Mesenchymal stem cell (in vitro differentiated cells and primary cell): ENCODE data around the gene PLSCR5.

Source experiments
- DNase-seq: peaks from one replicate; pipeline ENCODE4 v3.0.0-alpha.2; 2013
- H2AFZ ChIP-seq: one replicate; pipeline ENCODE4 v1.6.1; 2013; ENCODE audit warnings: low read depth, mild to moderate bottlenecking, control low read depth, inconsistent platforms, low read length, moderate library complexity
- H2AK5ac ChIP-seq: 2 replicates; pipeline ENCODE4 v1.6.1; 2013; ENCODE audit warnings: low read length, moderate library complexity, mild to moderate bottlenecking, inconsistent platforms; ENCODE audit not compliant: severe bottlenecking
- H2BK120ac ChIP-seq: one replicate; pipeline ENCODE4 v1.6.1; 2013; ENCODE audit warnings: low read depth, mild to moderate bottlenecking, inconsistent platforms, low read length, moderate library complexity
- H2BK12ac ChIP-seq, 2 experiments: one replicate each; pipeline ENCODE4 v1.6.1; 2013; ENCODE audit warnings: inconsistent platforms in 2 of 2, low read length in 2 of 2, mild to moderate bottlenecking in 2 of 2, moderate library complexity in 2 of 2, control low read depth in 1 of 2
- H2BK15ac ChIP-seq: one replicate; pipeline ENCODE4 v1.6.1; 2013; ENCODE audit warnings: mild to moderate bottlenecking, low read depth, inconsistent platforms; ENCODE audit not compliant: poor library complexity, severe bottlenecking
- H2BK5ac ChIP-seq: 2 replicates; pipeline ENCODE4 v1.6.1; 2013; ENCODE audit warnings: low read depth, mild to moderate bottlenecking, low read length, control low read depth, inconsistent platforms; ENCODE audit not compliant: poor library complexity, severe bottlenecking
- H3K14ac ChIP-seq, 2 experiments: one replicate each; pipeline ENCODE4 v1.6.1; 2013; ENCODE audit warnings: inconsistent platforms in 2 of 2, low read length in 2 of 2, control low read depth in 1 of 2, mild to moderate bottlenecking in 1 of 2, moderate library complexity in 1 of 2
- H3K18ac ChIP-seq, 2 experiments: one replicate each; pipeline ENCODE4 v1.6.1; 2013; ENCODE audit warnings: inconsistent platforms in 2 of 2, low read length in 2 of 2, control low read depth in 1 of 2, low read depth in 1 of 2, mild to moderate bottlenecking in 1 of 2
- H3K23ac ChIP-seq, 2 experiments: one replicate each; pipeline ENCODE4 v1.6.1; 2013; ENCODE audit warnings: inconsistent platforms in 2 of 2, low read length in 2 of 2, mild to moderate bottlenecking in 2 of 2, moderate library complexity in 2 of 2, control low read depth in 1 of 2
- H3K27ac ChIP-seq: 2 replicates; pipeline ENCODE4 v1.5.1; 2013; ENCODE audit warnings: mild to moderate bottlenecking, moderate library complexity, low read length, control low read depth, inconsistent platforms; ENCODE audit not compliant: poor library complexity, severe bottlenecking
- H3K27me3 ChIP-seq, 2 experiments: 2 replicates each; pipeline versions ENCODE4 v1.6.1 to v1.7.0; 2013; ENCODE audit warnings: low read length in 2 of 2, mild to moderate bottlenecking in 2 of 2, moderate library complexity in 2 of 2, control low read depth in 1 of 2, inconsistent platforms in 1 of 2; ENCODE audit not compliant: control insufficient read depth in 1 of 2, insufficient read depth in 1 of 2
- H3K36me3 ChIP-seq, 2 experiments: 2 replicates each; pipeline versions ENCODE4 v1.6.1 to v1.7.0; 2013; ENCODE audit warnings: low read length in 2 of 2, control low read depth in 1 of 2, inconsistent platforms in 1 of 2, low read depth in 1 of 2, mild to moderate bottlenecking in 1 of 2; ENCODE audit not compliant: insufficient read depth in 2 of 2, control insufficient read depth in 1 of 2
- H3K4ac ChIP-seq, 2 experiments: one replicate each; pipeline ENCODE4 v1.6.1; 2013; ENCODE audit warnings: inconsistent platforms in 2 of 2, low read length in 2 of 2, mild to moderate bottlenecking in 2 of 2, moderate library complexity in 2 of 2, control low read depth in 1 of 2, low read depth in 1 of 2
- H3K4me1 ChIP-seq: 2 replicates; pipeline ENCODE4 v1.6.1; 2013; ENCODE audit warnings: low read depth, low read length, control low read depth; ENCODE audit not compliant: control insufficient read depth, insufficient read depth
- H3K4me2 ChIP-seq: 2 replicates; pipeline ENCODE4 v1.6.1; 2013; ENCODE audit warnings: low read length, mild to moderate bottlenecking, inconsistent platforms; ENCODE audit not compliant: poor library complexity, severe bottlenecking
- H3K4me3 ChIP-seq, 2 experiments: 2 replicates each; pipeline versions ENCODE4 v1.5.1 to v1.7.0; 2013; ENCODE audit warnings: low read length in 2 of 2, mild to moderate bottlenecking in 2 of 2, control low read depth in 1 of 2, low read depth in 1 of 2; ENCODE audit not compliant: insufficient read depth in 1 of 2
- H3K79me1 ChIP-seq: replicated peaks from 2 replicates; pipeline ENCODE4 v1.6.1; 2013; ENCODE audit warnings: mild to moderate bottlenecking, control low read depth, low read length, inconsistent platforms; ENCODE audit not compliant: poor library complexity, severe bottlenecking
- H3K9ac ChIP-seq: 2 replicates; pipeline ENCODE4 v1.7.0; 2013; ENCODE audit warnings: mild to moderate bottlenecking, low read length, moderate library complexity
- H3K9me3 ChIP-seq: 2 replicates; pipeline ENCODE4 v1.7.0; 2013; ENCODE audit warnings: mild to moderate bottlenecking, low read length; ENCODE audit not compliant: control insufficient read depth
- H4K8ac ChIP-seq: one replicate; pipeline ENCODE4 v1.6.1; 2013; ENCODE audit warnings: inconsistent platforms, mild to moderate bottlenecking, low read length, moderate library complexity
- H4K91ac ChIP-seq: one replicate; pipeline ENCODE4 v1.6.1; 2013; ENCODE audit warnings: mild to moderate bottlenecking, low read length, inconsistent platforms
- WGBS: methylation state at CpG from one replicate; pipeline ENCODE4 v1.1.7; 2013; ENCODE audit warnings: mixed read lengths; 5-methylcytosine and 5-hydroxymethylcytosine counted together

PLSCR5 gene

GRCh38 chr3:146559388-146559787 lies 45.8 kb downstream of the PLSCR5 start:
- no peak overlapping the region for H3K18ac ChIP-seq
- no peak overlapping the region for H3K9ac ChIP-seq
- H3K9me3 ChIP-seq, result no peaks in the 10 kb centered on the region
- no peak overlapping the region for H3K14ac ChIP-seq
- H3K27ac ChIP-seq, result no peak overlapping the region
- no peaks in the 10 kb centered on the region for H3K79me1 ChIP-seq
- no peak overlapping the region for H2AK5ac ChIP-seq
- no peak overlapping the region for H4K8ac ChIP-seq
- H2BK15ac ChIP-seq, result no peak overlapping the region
- H2BK12ac ChIP-seq, result no peak overlapping the region
- no peak overlapping the region for H3K23ac ChIP-seq
- no peaks in the 10 kb centered on the region for H3K4me1 ChIP-seq
- WGBS, result 95% methylated on average over 3 of the region's 3 CpGs
- H3K4ac ChIP-seq, result no peak overlapping the region
- no peak for DNase-seq
- no peaks in the 10 kb centered on the region for H3K36me3 ChIP-seq
- no peak overlapping the region for H4K91ac ChIP-seq
- no peak overlapping the region for H3K4me2 ChIP-seq
- no peak overlapping the region for H3K4me3 ChIP-seq
- no peak overlapping the region for H2BK5ac ChIP-seq
- H2AFZ ChIP-seq, result no peak overlapping the region
- no peak overlapping the region for H2BK120ac ChIP-seq
- H3K27me3 ChIP-seq, result no peaks in the 10 kb centered on the region

GRCh38 chr3:146558781-146559180 lies 46.4 kb downstream of the PLSCR5 start:
- 78% methylated on average over 1 of the region's 2 CpGs for WGBS
- Histone ChIP-seq H2BK15ac (no peak overlapping the region), H3K27ac (no peak overlapping the region)

GRCh38 chr3:146557745-146558144 lies 47.4 kb downstream of the PLSCR5 start:
- H2BK120ac ChIP-seq, result no peak overlapping the region
- H3K4me1 ChIP-seq, result no peaks in the 10 kb centered on the region
- no peak overlapping the region for H4K91ac ChIP-seq
- no peak overlapping the region for H3K18ac ChIP-seq
- no peaks in the 10 kb centered on the region for H3K9me3 ChIP-seq
- no peaks in the 10 kb centered on the region for H3K36me3 ChIP-seq
- H3K23ac ChIP-seq, result no peak overlapping the region
- H3K79me1 ChIP-seq, result no peaks in the 10 kb centered on the region
- no peak overlapping the region for H2BK5ac ChIP-seq
- H2AK5ac ChIP-seq, result no peak overlapping the region
- no peak overlapping the region for H4K8ac ChIP-seq
- no peak overlapping the region for H3K4ac ChIP-seq
- H2BK15ac ChIP-seq, result no peak overlapping the region
- no peak overlapping the region for H3K4me2 ChIP-seq
- no peak overlapping the region for H2AFZ ChIP-seq
- no peaks in the 10 kb centered on the region for H3K27me3 ChIP-seq
- H3K9ac ChIP-seq, result no peak overlapping the region
- no peak overlapping the region for H2BK12ac ChIP-seq
- H3K4me3 ChIP-seq, result no peak overlapping the region
- H3K14ac ChIP-seq, result no peak overlapping the region
- H3K27ac ChIP-seq, result no peak overlapping the region
- no peak for DNase-seq
- 97% methylated on average over 4 of the region's 4 CpGs for WGBS

More at GRCh38 chr3:146558781-146559180, 46.4 kb downstream of the PLSCR5 start:
- Histone ChIP-seq H2BK5ac (no peak overlapping the region), H4K91ac (no peak overlapping the region), H3K4me3 (no peak overlapping the region), H3K36me3 (no peaks in the 10 kb centered on the region), H3K79me1 (no peaks in the 10 kb centered on the region), H3K4me2 (no peak overlapping the region), H4K8ac (no peak overlapping the region), H3K27me3 (no peaks in the 10 kb centered on the region), H3K18ac (no peak overlapping the region), H3K4me1 (no peaks in the 10 kb centered on the region), H2BK120ac (no peak overlapping the region), H3K23ac (no peak overlapping the region), H2BK12ac (no peak overlapping the region), H3K9me3 (no peaks in the 10 kb centered on the region), H3K9ac (no peak overlapping the region), H2AK5ac (no peak overlapping the region), H3K4ac (no peak overlapping the region), H2AFZ (no peak overlapping the region), H3K14ac (no peak overlapping the region)
- no peak for DNase-seq

- Histone ChIP-seq H3K4me1 (no peaks in the 10 kb centered on the region), H3K4me3 (no peak overlapping the region), H3K14ac (no peak overlapping the region), H4K8ac (no peak overlapping the region), H3K18ac (no peak overlapping the region), H3K4me2 (no peak overlapping the region), H3K9ac (no peak overlapping the region), H4K91ac (no peak overlapping the region), H2AK5ac (no peak overlapping the region), H2BK5ac (no peak overlapping the region), H3K27ac (no peak overlapping the region), H3K79me1 (no peaks in the 10 kb centered on the region), H3K4ac (no peak overlapping the region), H2BK12ac (no peak overlapping the region), H3K36me3 (no peaks in the 10 kb centered on the region), H2BK15ac (no peak overlapping the region), H3K27me3 (no peaks in the 10 kb centered on the region), H3K9me3 (no peaks in the 10 kb centered on the region), H2AFZ (no peak overlapping the region), H3K23ac (no peak overlapping the region), H2BK120ac (no peak overlapping the region)
- 100% methylated on average over 2 of the region's 3 CpGs for WGBS
- DNase-seq, result no peak
These were observed 49.8 kb downstream of the PLSCR5 start for GRCh38 chr3:146555311-146555710.
